ENCODE results near the gene CAVIN4.
A peak's percentile ranks its signal among the peaks of the same experiment; 100 is the strongest.

CAVIN4 gene

DNA sequence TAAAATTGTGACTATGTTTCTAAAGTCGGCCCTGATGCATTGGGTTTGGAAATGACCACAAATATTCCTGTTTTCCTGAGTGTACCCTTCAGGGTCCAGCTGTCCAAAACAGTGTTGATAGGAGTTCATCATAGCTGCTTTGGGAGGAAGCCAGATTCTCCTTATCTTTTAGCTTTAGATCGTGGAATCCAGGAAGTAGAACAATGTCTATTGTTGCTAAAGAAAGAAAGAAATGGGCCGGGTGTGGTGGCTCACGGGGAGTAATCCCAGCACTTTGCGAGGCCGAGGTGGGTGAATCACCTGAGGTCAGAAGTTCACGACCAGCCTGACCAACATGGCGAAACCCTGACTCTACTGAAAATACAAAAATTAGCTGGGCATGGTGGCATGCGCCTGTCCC, 9.5 kb downstream of the CAVIN4 start:
- intact Hi-C loops (cut with DNase I), result no loop called here

DNA sequence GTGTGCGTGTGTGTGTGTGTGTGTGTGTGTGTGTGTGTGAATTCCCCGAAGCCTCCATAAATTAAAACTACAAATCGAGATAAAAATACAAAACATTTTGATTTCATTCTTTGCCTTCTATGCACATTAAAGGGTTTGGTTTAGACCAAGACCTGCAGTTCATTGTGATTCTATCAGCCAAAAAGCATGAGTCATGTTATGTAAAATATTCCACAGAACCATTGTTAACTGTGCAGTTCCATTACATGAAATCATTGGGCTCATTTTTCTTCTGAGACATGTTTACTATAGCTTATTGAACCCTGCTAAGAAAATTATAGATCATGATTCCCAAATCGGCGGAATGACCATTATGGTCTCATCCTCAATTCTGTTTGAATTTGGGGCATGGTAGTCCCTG, 11.7 kb downstream of the CAVIN4 start:
- DNase-seq, result no peak
- intact Hi-C loops (cut with DNase I), result no loop called here

More for the DNA sequence above, 9.5 kb downstream of the CAVIN4 start:
- no peak for DNase-seq

DNA sequence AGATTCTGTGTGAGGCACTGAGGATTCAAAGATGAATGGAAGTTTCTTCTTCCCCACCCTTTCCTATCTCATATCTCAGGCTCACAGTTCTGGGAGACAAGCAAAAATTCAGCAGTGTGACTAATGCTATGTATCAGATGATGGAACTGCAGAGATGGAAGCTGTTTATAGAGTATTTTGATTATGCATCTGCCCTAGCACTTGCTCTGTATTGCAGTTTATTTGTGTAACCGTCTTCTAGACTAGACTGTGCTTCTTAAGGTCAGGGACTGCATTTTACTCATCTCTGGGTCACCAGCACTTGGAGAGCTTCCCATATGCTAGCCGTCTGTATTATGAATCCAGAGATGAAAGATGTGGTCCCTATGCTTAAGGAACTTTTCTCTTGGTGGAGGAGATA, 12.6 kb downstream of the CAVIN4 start:
- intact Hi-C loops (cut with DNase I), result loop anchor here (10.0 kb wide), 1 partner anchor 116 kb away; the partner anchor contains the start of gene TMEFF1
- DNase-seq, result no peak

DNA sequence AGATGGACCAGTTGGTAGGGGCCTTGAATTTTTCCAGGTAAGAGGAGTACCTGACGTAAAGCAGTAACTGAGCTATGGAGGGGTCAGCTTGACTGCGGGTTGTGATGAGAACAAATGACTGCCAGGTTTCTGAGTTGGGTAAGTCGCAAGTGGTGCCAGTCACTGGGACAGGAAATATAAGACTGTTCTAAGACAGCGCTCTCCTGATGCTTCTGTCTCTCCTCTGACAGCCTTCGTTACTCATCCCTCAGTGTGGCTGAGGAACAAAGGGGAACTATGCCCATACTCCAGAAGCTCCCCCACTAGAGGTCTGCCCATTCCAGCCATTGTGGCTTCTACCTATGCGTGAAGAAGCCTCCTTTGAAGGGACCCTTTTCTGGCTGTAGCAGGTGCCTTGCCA, 13.3 kb downstream of the CAVIN4 start:
- intact Hi-C loops (cut with DNase I), result loop anchor here (10.0 kb wide), 1 partner anchor 116 kb away; the partner anchor contains the start of gene TMEFF1
- DNase-seq, result no peak

DNA sequence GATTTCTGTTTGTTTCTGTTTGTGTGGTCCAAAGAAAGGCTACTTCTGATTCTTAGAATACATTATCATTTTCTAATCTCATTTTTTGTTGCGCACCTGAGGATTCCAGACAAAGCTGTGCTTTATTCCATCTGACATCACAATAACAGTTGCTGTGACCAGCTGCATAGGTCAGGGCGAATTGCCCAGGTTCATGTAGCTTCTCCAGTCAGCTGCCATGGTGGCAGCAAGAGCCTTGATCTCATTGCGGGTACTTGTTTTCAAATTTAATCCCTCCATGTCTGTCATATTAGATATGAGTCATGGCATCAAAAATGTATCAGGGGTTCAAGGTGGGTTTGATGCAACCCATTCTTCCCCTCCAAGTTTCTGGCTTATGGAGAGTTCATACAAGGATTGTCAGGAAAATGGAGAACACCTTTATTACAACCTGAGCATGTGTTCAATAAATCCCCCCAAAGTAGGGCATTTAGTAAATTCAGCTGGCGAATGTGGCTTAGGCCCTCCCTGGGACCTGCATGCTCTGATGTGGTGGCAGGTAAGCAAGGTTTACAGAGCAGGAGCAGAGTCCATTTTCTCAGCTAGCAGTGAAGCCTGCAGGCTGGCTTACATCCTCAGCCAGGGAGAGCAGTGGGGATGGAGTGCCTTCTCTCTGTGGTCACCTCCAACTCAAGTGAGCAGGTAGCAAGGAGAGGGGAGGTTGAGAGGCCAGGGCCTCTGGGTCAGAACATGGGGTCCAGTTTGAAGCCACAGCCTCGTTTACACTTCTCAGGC, 13.9 kb downstream of the CAVIN4 start:
- intact Hi-C loops (cut with DNase I), result loop anchor here (10.0 kb wide), 1 partner anchor 117 kb away; the partner anchor contains the start of gene TMEFF1
- DNase-seq, result no peak

DNA sequence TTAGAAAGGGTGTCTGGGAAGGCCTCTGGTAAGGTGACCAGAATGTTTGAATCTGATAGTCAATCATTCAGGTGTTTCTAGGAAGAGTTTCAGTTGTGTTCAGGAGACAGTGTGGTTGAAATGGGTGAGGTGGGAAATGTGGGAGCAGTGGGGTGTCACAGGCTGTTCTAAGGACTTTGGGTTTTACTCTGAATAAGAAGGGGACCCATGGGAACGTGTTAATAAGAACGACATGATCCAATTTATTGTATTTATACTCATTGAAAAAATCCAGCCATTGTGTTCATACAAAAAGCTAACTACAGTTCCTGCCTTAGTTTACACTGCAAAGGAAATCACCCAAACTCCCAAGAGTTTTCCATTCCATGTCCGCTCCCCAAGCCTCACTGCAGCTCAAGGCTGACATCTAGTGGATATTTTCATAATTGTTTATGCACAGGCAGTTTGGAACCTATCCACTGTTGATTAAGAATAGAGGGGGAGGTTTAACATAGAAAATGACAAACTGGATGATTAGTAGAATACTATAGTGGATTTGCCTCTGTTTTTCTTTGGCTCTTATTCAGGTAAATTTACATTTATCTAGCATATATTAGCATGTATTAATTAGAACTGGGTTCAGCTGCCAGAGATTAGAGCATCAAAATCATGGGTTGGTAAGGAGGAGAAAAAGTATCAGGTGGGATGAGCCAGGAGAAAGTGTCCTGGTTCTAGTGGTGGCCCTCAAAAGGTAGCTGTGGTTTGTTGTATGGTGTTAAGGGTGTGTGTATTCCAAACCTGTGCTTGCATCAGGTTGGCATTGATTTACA, 17.7 kb downstream of the CAVIN4 start:
- DNase-seq, result peak in 4 of 10 donors; percentile 36 to 85 (median 44)

GRCh38 chr9:100597236-100597635, 19.4 kb downstream of the CAVIN4 start:
- intact Hi-C loops (cut with DNase I), result loop anchor here (10.0 kb wide), 1 partner anchor 122 kb away; the partner anchor contains the start of gene TMEFF1
- DNase-seq, result no peak

More for the DNA sequence above, 17.7 kb downstream of the CAVIN4 start:
- intact Hi-C loops (cut with DNase I), result loop anchor here (1.0 to 10.0 kb wide), 3 partner anchors 121 to 168 kb away; partner anchors contain the start of genes MSANTD3 and TMEFF1

DNA sequence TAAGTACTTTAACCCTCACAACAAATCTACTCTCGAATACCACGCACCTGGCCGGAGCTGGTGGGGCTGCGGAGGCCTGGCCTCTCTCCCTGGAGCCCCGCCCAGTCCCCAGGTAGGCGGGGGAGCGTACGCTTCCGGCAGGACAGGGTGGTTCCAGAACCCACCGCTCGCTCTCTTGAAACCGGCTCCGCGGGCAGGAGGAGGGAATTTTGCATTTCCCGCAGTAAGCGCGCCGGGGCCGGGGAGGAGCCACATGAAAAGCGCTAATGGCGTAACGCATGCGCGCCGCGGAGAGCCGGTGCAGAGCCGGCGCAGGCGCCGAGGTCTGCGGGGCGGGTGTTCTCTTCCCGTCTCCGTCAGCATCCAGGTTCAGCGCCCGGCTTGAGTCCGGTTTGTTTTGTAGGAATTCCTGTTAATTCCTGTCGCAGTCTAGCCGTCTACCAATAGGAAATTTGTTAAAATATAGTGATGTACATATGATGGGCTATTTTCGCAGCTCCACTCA, 20.8 kb downstream of the CAVIN4 start:
- DNase-seq, result peak; percentile 75 to 98 (median 86)
- intact Hi-C loops (cut with DNase I), result loop anchor here (10.0 kb wide), 1 partner anchor 124 kb away; the partner anchor contains the start of gene TMEFF1

DNA sequence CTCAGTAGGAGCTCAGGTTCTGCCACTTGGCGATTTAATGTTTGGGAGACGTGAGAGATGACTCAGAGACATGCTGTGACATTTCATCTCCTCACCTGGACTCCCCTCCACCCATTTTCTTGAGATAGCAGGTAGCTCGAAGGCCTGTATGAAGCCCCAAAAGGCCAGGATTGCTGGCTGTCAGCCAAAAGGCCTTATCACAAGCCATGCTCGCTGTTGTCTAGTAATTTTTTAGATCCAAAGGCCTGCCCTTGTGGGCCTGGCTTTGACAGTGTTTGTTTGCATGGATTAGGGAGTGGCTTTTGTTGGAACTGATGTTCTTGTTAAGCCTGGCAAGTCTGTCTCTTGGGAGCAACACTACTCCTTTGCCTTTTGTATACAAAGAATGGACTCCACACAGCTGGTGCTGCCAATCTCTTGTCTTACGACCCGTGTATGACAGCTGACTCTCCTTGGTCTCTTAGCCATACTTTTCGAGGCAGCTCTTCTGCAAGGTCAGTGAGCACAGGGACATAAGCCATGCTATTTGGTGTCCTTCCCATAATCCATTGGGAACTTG, 22.7 kb downstream of the CAVIN4 start:
- intact Hi-C loops (cut with DNase I), result loop anchor here (5.0 kb wide), 2 partner anchors 517 to 787 kb away; partner anchors contain the start of gene BAAT

DNA sequence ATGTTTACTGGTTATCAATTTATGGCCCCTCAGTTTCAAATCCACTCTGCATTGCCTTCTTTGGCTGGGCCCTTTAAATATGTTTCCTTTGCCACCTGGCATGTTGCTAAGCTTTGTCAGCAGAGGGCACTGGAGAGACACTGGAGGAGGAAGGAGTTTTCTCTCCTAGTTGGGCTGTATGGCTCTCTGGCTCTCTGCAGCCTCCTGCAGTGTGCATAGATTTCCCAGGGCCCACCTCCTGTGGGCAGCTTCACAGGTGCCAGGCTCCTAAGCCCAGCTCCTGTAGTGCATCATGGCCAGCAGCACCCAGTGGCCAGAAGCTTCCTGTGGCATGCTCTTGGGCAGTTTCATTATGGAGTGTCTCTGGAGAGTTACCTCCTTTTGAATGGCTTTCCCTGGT, 23.3 kb downstream of the CAVIN4 start:
- peak in 6 of 10 donors; percentile 40 to 78 (median 49) for DNase-seq
- intact Hi-C loops (cut with DNase I), result loop anchor here (5.0 kb wide), 2 partner anchors 516 to 786 kb away; partner anchors contain the start of gene BAAT

More for the DNA sequence above, 22.7 kb downstream of the CAVIN4 start:
- no peak for DNase-seq

- intact Hi-C loops (cut with DNase I), result loop anchor here (2.0 to 5.0 kb wide), 3 partner anchors 515 to 785 kb away; partner anchors contain the start of gene BAAT
These were observed 24.5 kb downstream of the CAVIN4 start for GRCh38 chr9:100602342-100602801.

DNA sequence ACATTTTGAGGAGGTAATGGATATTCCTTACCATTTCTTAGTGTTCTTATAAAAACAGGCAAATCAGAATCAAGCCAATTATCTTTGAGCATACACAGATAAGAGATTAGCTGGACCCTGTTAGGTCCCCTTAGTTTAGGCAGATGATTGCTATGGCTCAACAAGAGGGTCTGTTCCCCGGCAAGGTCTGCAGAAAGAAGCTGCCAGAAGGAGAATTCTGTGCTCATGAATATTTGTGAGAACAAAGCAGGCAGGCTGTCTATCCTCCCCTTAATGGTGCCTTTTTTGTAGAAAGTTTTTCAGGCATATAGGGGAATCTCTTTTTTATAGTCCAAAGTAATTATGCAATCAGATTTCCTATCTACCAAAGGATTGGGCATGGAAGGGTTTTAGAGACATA, 27.5 kb downstream of the CAVIN4 start:
- DNase-seq, result no peak
- intact Hi-C loops (cut with DNase I), result no loop called here

More at GRCh38 chr9:100602342-100602801, 24.5 kb downstream of the CAVIN4 start:
- no peak for DNase-seq

DNA sequence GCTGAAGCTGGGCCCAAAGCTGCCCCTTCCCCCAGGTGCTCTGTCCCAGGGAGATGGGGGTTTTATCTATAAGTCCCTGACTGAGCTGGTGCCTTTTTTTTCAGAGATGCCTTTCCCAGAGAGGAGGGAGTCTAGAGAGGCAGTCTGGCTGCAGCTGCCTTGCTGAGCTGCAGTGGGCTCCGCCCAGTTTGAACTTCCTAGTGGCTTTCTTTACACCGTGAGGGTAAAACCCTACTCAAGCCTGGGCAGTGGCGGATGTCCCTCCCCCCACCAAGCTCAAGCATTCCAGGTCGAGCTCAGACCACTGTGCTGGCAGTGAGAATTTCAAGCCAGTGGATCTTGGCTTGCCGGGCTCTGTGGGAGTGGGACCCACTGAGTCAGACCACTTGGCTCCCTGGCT, 41.3 kb downstream of the CAVIN4 start:
- intact Hi-C loops (cut with DNase I), result no loop called here
- DNase-seq, result peak in 1 of 10 donors; percentile 58

GRCh38 chr9:100619665-100620064, 41.8 kb downstream of the CAVIN4 start:
- intact Hi-C loops (cut with DNase I), result no loop called here
- DNase-seq, result no peak

GRCh38 chr9:100623969-100624368, 46.1 kb downstream of the CAVIN4 start:
- no peak for DNase-seq
- intact Hi-C loops (cut with DNase I), result no loop called here

DNA sequence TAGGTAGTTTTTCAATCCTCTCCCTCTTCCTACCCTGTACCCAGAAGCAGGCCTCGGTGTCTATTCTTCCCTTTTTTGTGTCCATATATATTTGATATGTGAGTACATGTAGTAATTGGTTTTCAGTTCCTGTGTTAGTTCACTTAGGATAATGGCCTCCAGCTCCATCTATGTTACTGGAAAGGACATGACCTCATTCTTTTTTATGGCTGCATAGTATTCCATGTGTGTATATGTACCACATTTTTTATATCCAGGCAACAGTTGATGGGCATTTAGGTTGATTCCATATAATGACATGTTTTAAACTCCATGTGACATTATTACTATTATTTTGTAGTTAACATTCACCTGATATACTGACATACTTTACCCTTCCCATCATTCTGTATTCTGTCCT, 49.1 kb downstream of the CAVIN4 start:
- no peak for DNase-seq
- intact Hi-C loops (cut with DNase I), result no loop called here

GRCh38 chr9:100637787-100638186, 59.9 kb downstream of the CAVIN4 start:
- intact Hi-C loops (cut with DNase I), result no loop called here
- no peak for DNase-seq
